HUDEP-2 (cell line): ENCODE measurements around the gene HSPB9.

ENCODE experiments used
- DNase-seq, 76 experiments: peaks; one replicate each; lab custom pipeline; 2025; ENCODE audit not compliant: unreplicated experiment in 76 of 76; lab: John Stamatoyannopoulos, UW

HSPB9 gene

DNA sequence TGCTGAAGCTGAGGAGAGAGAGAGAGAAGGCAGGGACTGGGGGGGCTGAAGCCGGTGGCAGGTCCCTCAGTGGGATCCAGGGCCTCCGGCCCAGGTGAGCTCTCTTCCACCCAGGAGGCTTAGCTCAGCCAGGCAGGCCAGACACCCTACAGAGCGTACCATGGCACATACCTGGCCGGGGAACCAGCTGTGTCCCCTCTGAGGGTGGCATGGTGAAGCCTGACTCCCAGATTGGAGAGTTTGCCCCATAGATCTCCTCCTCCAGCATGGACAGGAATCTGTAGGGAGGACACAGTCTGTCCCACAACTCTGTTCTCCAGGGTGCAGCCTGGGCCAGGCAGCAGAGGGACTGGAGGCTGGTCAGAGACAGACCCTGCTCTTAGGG, 4.5 kb upstream of the HSPB9 start:
- no peak for DNase-seq

DNA sequence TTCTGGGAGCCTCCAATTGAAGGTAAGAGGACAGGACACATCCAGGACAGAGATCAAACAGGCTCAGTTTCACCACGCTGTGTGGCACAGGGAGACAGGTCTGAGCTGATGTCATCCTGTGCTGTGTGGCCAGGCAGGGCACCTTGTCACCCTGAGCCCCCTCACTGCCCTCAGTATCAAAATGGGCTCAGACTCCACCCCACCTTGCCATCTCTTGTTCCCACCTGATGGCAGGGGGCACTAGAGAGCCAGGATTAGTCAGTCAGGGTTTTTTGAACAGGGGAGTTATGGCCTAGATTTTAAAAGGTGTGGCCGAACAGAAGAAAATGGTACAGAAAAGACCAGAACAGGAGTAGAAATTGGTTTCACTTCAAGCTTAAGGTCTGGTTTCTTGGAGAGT, 4.1 kb upstream of the HSPB9 start:
- peak in 24 of 76 experiments; percentile 2 to 55 (median 18) for DNase-seq

DNA sequence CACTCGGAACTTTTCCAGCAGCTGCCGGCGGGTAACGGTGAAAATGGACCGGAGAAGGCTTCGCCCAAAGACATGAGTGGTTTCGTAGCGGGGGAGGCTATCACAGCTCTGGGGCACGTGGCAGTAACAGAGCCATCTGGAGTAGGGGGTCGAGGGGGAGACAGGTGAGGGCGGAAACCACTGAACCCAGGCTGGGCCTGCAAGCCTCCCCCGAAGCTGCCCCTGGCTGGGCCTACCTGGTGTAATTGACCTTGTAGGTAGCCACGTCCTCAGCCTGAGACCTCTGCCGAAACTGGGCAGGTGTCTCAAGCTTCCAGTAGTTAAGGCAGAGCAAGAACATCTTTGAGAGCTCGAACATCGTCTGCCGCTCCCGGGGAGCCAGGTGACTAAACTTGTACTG, 3.3 kb upstream of the HSPB9 start:
- no peak for DNase-seq

DNA sequence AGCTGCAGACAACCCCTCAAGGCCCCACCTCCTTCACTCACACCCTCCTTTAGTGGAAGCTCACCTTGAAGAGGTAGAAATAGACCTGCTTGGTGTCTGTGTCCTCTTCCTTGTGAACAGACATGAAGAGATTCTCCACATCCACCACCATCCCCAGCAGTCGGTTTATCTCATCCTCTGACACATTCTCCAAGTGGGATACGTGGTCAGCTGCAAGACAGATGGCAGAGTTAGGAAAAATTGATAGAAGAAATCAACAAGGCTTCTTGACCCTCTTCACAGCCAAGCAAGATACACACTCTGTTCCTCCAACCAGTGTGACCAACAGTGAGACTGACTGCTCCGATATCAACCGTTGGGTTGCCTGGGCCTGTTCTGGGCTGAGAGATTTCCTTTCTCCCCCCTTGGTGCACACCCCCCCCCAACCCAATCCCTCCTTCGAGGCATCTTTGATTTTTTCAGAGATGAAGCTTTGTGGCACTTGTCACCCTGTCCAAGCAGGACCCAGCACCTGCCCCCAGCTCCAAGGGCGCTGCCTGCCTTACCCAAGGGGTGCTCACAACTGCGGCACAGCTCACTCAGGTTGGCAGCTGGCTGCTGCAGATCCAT, 2.3 kb upstream of the HSPB9 start:
- DNase-seq, result peak in 4 of 76 experiments; percentile 9 to 28 (median 18)

DNA sequence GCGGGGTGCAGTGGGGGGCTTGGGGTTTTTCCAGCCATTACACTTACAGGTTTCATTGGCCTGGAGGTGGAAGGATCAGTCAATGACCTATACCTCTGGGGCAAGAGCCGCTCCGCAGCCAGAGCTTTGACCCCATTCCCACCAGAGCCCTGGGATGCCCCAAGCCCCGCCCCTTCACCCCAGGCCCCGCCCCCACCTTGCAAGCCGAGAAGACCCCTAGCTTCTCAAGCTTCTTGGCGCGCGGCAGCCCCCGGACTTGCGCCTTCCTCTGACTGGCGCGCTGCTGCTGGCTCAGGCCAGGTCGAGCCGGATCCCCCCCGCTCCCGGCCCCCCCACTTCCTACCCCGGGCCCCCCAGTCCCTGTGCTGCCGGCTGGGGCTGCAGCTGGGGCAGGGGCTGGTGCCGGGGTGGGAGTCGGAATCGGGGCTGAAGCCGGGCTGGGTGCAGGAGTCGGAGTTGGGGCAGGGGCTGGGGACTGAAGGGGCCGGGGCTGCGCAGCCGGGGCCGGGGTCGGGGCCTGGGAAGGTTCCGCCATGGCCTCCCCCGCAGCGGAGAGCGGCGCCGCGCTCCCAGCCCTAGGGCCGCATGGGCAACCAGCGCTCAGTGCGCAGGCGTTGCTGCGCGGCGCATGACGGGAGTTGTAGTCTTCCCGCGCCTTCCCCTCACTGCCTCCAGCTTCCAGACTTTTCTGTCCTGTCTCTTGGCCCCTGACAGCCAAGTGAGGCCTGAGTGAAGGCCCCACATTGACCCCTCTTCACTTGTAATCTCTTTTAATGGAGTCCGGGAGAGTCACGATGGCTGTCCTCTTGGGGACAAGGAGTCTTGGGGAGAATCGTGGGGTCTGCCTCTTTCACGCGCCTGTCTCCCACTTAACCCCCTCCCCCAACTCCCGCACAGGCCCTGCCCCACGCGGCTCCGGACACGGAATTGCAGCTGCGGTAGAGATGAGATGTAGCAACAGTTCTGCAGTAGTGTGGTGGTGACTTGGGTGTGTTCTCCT, 1.5 kb upstream of the HSPB9 start, which contains the start of gene KAT2A:
TSS of gene KAT2A (minus strand) at position 598 of the 1,000 bp plus-strand sequence. CDS start at position 535, 63 bp downstream.
- DNase-seq, result peak in 66 of 76 experiments; percentile 16 to 76 (median 56)

DNA sequence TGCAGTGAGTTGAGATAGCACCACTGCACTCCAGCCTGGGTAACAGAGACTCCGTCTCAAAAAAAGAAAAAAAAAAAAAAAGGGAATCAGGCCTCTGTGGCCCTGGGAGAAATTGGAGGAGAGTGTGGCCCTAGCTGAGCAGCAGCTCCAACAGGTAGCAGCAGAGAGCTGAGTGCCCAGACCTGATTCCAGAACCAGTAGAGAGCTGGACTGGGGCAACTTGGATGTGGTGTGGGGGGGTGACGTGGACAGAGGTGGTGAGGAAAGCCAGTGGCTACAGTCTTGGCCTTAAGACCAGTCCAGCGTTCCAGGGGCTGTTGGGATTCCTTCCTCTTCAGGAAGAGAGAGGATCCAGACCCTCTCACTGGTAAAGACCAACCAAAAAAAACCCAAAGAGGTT, 1.7 kb downstream of the HSPB9 start:
- no peak for DNase-seq

DNA sequence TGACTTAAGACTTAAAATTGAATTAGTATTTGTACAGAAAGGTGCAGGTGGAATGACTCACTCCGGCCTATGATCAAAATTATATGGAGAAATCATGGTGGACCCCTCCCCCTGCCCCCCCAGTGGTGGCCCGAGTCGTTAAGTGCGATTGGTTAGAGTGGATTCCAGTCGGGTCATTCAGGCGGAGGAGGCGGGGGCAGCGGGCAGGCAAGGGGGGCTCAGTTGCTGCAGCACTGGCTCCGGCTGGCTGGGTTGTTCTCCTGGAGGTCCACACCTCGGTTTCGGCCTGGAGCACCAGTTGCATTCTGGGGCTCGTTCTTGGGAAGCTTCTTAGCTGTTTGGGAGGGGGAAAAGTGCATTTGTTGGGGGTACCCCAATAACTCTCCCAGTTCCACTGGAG, 3.0 kb downstream of the HSPB9 start:
- no peak for DNase-seq

DNA sequence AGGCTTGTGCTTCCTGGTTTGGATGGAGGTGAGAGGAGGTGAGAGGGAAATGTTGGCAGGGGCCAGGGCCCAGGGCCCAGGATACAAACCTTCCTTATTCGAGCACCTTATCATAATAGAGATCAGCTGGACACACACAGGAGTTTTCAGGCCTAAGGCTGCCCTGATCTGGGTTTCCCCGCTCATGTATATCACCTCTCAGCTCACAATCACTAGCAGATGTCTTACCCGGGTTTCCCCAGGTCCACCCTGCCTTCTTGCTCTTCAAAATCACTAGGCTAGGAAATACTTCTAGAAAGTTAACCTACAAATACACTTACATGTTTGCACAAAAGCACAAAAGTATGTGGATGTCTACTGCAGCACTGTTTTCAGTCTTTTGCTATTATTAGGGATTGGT, 4.2 kb downstream of the HSPB9 start:
- no peak for DNase-seq

DNA sequence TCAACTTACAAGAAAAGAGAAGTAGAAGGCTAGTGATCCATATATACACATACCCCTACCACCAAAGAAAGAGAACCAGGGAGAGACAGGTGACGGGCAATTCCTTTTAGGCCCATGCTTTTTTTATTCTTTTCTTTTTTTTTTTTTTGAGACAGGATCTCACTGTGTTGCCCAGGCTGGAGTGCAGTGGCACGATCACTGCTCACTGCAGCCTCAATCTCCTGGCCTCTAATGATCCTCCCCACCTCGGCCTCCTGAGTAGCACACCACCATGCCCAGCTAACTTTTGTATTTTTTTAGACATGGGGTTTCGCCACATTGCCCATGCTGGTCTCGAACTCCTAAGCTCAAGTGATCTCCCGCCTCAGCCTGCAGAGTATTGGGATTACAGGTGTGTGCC, 4.8 kb downstream of the HSPB9 start:
- no peak for DNase-seq

DNA sequence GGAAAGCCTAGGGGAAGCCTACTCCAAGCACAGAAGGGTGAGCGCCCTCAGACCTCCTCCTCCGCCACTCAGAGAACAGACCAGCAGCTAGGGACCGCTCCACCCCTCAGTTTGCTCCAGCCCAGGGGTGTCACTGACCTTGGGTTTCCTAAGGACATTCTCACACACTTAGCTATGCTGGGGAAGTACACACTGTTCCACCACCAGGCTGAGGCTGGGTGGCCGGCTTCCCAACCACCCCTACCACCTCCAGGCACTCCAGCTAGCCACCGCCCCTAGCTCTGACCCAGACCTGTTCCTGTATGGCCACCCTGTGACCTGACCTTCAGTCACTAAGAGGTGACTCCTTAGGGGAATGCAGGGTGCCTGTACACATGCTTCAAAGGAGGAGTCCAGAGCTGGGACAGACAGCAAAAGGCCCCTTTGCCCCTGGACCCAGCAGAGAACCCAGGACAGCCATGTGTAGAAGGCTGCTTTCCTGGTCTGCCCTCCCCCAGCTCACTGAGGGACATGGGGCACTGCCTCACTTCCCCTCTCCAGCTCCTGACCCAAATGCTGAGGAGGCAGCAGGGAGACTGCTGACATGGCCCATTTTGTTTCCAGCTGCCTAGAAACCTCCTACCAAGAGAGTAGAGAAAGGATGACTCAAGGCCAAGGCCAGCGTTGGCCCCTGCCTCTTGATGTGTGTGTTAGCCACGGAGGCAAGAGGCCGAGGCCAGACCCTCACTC, 6.7 kb downstream of the HSPB9 start:
- DNase-seq, result no peak

DNA sequence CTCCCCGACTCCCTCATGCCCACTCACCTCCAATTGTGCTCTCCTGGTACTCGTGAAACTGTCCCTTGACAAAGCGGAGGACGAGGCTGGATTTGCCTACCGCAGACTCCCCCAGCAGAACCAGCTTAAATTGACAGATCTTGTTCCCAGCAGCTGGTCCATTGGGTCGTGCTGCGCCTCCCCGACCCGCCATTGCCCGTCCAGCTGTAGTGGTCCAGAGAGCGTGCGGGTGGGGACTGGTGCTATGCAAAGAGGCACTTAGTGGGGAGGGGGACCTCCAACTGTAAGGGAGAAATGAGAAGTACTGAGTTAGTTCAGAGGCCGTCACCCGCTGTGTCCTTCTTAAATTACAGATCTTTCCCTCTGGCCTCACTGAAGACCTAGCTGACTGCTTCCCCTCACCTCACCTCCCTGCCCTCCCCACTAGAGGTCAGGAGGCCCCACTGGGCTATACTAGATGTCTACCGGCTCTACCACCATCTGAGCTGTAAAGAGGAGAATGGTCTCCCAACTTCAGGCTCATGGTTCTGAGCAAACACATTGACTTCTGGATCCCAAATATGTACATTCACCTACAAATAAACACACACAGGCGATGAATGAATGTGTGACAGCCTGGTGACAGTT, 7.8 kb downstream of the HSPB9 start:
- no peak for DNase-seq

DNA sequence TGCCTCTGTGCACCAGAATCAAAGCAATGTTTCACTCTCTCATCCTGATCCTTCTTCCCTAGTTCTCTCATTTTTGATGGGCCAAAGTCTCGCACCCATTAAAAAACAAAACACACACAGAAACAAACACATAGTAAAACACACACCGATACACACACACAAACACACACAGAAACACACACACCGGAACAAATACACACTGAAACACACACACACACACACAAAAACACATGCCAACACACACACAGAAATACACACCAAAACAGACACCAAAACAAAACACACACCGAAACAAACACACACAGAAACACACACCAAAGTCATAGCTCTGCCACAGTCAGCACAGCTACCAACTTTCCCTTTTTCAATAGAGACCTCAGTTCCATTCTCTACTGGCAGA, 8.6 kb downstream of the HSPB9 start:
- DNase-seq, result no peak

DNA sequence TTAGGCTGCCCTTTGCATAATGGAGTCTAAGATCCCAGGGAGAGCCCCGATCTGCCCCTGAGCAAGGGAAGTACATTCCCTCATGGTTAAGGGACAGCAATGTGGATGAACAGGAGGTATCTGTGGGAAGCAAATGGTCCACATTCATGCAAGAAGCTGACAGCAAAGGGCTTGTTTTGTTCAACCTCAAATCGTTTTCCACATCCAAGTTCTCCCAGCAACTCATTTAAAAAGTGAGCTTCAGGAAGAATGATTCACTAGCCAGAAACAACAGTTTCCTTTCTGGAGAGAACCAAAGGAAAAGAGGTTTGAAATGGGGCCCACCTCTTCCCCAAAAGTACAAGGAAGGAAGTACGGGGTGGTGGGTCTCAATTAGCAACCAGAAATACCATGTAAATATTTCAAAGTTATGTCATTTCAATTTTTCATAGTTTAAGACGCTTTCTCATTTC, 9.4 kb downstream of the HSPB9 start:
- no peak for DNase-seq

DNA sequence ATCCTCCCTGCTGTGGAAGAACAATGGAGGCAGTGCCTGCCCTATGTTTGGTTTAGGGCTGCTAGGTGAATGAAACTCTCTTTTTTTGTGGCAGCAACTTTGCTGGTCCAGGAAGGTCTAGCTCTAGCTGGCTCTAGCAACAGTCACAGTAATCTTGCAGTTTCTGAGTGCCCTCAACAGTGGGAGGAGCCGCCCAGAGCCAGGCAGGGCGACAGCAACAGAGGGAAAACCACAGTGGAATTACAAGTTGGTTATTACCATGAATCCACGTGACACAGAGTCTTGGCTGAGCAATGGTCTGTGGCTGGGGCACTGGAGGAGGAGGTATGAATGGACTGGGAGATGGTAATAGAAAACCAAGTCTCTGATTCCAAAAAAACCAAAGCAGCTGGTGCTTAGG, 10.3 kb downstream of the HSPB9 start:
- peak in 28 of 76 experiments; percentile 7 to 62 (median 30) for DNase-seq

DNA sequence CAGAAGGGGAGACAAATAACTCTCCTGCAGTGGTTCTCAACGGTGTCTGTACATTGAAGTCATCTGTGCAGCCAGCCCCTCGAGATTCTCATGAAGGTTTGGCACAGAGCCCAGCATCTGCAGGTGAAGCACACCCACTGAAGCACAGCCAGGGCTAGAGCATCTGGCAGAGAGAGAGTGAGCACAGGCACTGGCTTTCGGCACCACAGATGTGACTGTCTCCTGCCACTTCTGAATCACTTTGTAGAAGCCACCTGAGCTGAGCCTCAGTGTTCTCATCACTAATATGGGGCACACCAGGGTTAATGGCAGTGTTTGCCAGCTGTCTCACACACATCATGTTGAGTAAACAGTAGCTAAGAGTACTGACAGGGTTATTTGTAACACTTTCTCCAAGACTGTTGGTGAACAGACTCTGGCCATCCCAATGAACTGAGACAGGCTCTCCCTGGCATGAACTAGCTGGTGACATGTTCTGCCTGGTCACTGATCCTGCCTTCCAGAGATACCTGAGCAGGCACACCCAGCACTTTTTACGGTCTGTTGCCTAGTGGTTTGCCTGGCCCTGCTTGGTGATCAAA, 10.9 kb downstream of the HSPB9 start:
- peak in 1 of 76 experiments; percentile 5 for DNase-seq

DNA sequence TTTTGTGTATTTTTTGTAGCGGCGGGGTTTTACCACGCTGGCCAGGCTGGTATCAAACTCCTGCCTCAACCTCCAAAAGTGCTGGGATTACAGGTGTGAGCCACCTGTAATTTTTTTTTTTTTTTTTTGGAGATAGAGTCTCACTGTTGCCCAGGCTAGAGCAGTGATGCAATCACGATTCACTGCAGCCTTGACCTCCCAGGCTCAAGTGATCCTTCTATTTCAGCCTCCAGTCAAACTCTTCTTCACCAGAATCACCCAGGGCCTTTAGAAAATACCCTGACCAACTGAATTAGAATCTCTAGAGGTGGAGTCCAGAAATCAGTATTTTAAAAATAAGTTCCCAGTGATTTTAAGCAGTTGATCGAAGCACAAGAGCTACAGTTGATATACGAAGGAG, 12.5 kb downstream of the HSPB9 start:
- DNase-seq, result no peak

DNA sequence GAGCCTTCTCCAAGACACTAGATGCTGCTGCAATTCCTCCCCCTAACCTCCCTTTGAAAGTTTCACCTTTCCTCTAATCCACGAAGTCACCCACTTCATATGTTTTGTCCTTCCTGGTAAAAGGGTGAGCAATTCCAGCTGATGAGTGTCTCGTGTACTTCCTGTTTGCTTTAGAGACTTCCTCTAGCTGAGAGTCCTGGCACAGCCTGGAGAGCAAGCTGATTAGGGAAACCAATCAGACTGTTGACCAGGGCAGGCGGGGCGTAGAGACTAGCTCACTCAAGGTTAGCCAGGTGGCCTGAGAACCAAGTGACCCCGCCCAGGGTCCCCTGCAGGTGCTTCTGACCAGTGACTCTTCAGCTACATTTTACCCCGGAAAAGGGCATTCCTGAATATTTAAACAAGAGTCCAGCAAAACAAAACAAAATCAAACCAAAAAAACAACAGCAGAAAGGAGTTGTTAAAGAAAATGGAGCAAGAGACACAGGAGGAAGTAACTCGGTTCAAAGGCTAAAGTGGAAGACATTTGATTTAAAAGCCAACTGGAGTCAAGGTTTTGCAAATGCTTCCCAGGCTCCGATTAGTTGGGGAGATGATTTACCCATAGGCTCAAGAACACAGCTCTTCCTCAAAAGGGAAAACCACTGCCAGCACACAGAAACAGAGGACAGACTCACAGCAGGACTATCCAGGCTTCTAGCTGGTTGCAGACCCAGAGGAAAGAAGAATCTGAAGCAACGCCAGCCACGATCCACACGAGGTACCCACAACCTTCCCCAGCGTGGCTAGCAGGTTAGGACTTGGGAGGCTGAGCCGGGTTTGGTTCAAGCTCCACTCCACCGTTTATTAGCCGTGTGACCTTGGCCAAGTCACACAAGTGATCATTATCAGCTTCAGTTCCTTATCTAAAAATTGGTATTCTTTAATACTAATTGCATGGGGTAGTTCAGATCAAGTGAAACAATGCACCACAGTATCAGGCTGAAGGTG, 13.4 kb downstream of the HSPB9 start:
- no peak for DNase-seq

DNA sequence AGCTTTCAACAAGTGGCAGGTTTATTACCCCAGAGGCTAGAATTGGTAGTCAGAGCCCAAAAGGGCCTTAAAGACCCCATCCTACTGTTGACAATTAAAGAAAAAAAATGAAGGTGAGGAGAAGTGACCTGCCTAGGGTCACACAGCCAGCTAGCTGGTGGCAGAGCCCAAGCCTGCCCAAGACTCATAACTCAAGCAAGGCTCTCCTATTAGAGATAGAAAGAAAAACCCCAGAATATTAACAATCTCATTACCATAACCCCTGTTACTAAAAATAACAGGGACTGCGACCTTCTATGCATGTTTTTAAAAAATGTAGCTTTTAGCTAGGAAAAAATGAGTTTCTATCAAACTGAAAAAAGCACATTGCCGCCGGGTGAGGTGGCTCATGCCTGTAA, 14.0 kb downstream of the HSPB9 start:
- no peak for DNase-seq
